Activated CD4-positive, alpha-beta T cell treated with anti-CD3 and anti-CD28 coated beads for 36 hours (primary cell): ENCODE measurements around the gene PCNX2. TPM values are rescaled to one million over a fixed set of nuclear protein-coding genes. Genes with fewer than 3 reads are reported as not detected.

ENCODE experiments used
- ATAC-seq: fragments of 200-7000 bp; cut with Tn5 transposase; one replicate; pipeline ENCODE4 v1.10.0; 2021; ENCODE audit warnings: mild to moderate bottlenecking, moderate library complexity
- CTCF ChIA-PET: fragments of 350-600 bp; sonication (Branson Sonifier 250); formaldehyde crosslinking; loops from one replicate; lab custom pipeline; 2021; ENCODE audit warnings: antibody characterized with exemption; lab: Charles Lee
- POLR2A ChIA-PET: fragments of 350-600 bp; sonication (Branson Sonifier 250); formaldehyde crosslinking; loops from one replicate; lab custom pipeline; 2021; ENCODE audit warnings: antibody characterized with exemption, inconsistent platforms; lab: Charles Lee
- DNase-seq: peaks from one replicate; pipeline ENCODE4 v3.0.0-alpha.2; 2020
- H3K27ac Mint-ChIP-seq: one replicate; pipeline ENCODE4 v1.8.0; 2021; ENCODE audit warnings: mixed read lengths
- H3K27me3 Mint-ChIP-seq: one replicate; pipeline ENCODE4 v1.8.0; 2021; ENCODE audit warnings: mixed read lengths
- H3K36me3 Mint-ChIP-seq: one replicate; pipeline ENCODE4 v1.8.0; 2021; ENCODE audit warnings: low read depth, mixed read lengths
- H3K4me1 Mint-ChIP-seq: one replicate; pipeline ENCODE4 v1.8.0; 2021; ENCODE audit warnings: mixed read lengths
- H3K4me3 Mint-ChIP-seq: one replicate; pipeline ENCODE4 v1.8.0; 2021; ENCODE audit warnings: mild to moderate bottlenecking, moderate library complexity, mixed read lengths
- H3K9me3 Mint-ChIP-seq: one replicate; pipeline ENCODE4 v1.8.0; 2021; ENCODE audit warnings: low read depth, mixed read lengths
- intact Hi-C, 2 experiments: fragments of 100-400 bp; cut with DNase I in 1 of 2; cut with micrococcal nuclease in 1 of 2; formaldehyde crosslinking; loops; one replicate each; pipeline versions ENCODE4 v1.14.2 to v1.15.1; 2022 to 2024; cut with DNase I, micrococcal nuclease
- total RNA-seq, 2 experiments: library from RNA; stranded (reverse); gene quantifications; one replicate each; pipeline ENCODE4 v1.2.3, GENCODE V29; 2021

PCNX2 gene
- total RNA-seq, 2 experiments from 2014 or later = 14.7 to 18.1 TPM

- ChIA-PET CTCF (interaction anchor here (0.5 kb wide), 1 partner anchor 73 kb away, joined by 3 read pairs; no protein-coding TSS in a partner anchor), POLR2A (no interaction called here)
- H3K9me3 Mint-ChIP-seq = no peaks in the 10 kb centered on the region
- H3K4me1 Mint-ChIP-seq = peaks cover 37% of the 10 kb centered on the region
- H3K4me3 Mint-ChIP-seq = no peak overlapping the region
- no peak for DNase-seq
- peaks cover 35% of the 10 kb centered on the region for H3K36me3 Mint-ChIP-seq
- H3K27ac Mint-ChIP-seq = no peak overlapping the region
- intact Hi-C loops = no loop called here
- peak; percentile 66 for ATAC-seq
- no peaks in the 10 kb centered on the region for H3K27me3 Mint-ChIP-seq
Measured at GRCh38 chr1:232965124-232965911, 330.2 kb downstream of the PCNX2 start.

GRCh38 chr1:232964601-232965000 lies 330.9 kb downstream of the PCNX2 start:
- ChIA-PET CTCF (interaction anchor here (0.5 to 0.6 kb wide), 2 partner anchors 72 to 162 kb away, joined by 3 read pairs; no protein-coding TSS in a partner anchor), POLR2A (no interaction called here)
- intact Hi-C loops = no loop called here
- ATAC-seq = no peak
- no peak overlapping the region for H3K27ac Mint-ChIP-seq
- H3K36me3 Mint-ChIP-seq = peaks cover 31% of the 10 kb centered on the region
- no peaks in the 10 kb centered on the region for H3K9me3 Mint-ChIP-seq
- H3K4me1 Mint-ChIP-seq = peaks cover 37% of the 10 kb centered on the region
- no peaks in the 10 kb centered on the region for H3K27me3 Mint-ChIP-seq
- H3K4me3 Mint-ChIP-seq = no peak overlapping the region
- no peak for DNase-seq

- intact Hi-C loops = no loop called here
- Mint-ChIP-seq H3K27ac (no peak overlapping the region), H3K36me3 (peaks cover 35% of the 10 kb centered on the region), H3K4me1 (peaks cover 34% of the 10 kb centered on the region), H3K4me3 (no peak overlapping the region), H3K9me3 (peaks cover 5% of the 10 kb centered on the region), H3K27me3 (no peaks in the 10 kb centered on the region)
- ATAC-seq (no peak), DNase-seq (no peak)
- ChIA-PET POLR2A (no interaction called here), CTCF (interaction anchor here (0.6 to 1.6 kb wide), 3 partner anchors 10 to 35 kb away, joined by 3 to 5 read pairs (median 3); no protein-coding TSS in a partner anchor)
Measured at GRCh38 chr1:232962761-232963745, 332.5 kb downstream of the PCNX2 start.

- ChIA-PET POLR2A (no interaction called here), CTCF (no interaction called here)
- Mint-ChIP-seq H3K27ac (no peak overlapping the region), H3K9me3 (peaks cover 5% of the 10 kb centered on the region), H3K4me3 (no peak overlapping the region), H3K27me3 (no peaks in the 10 kb centered on the region), H3K4me1 (peaks cover 21% of the 10 kb centered on the region), H3K36me3 (peaks cover 50% of the 10 kb centered on the region)
- ATAC-seq (no peak), DNase-seq (no peak)
- intact Hi-C loops = loop anchor here in 1 of 2 experiments (10.0 kb wide), 1 partner anchor 1417 kb away; the partner anchor contains the start of gene COA6
Measured at GRCh38 chr1:232958067-232958466, 337.5 kb downstream of the PCNX2 start.

- peaks cover 45% of the 10 kb centered on the region for H3K36me3 Mint-ChIP-seq
Measured at GRCh38 chr1:232956081-232956480, 339.4 kb downstream of the PCNX2 start.

GRCh38 chr1:232954594-232955365 lies 340.7 kb downstream of the PCNX2 start:
- Mint-ChIP-seq H3K36me3 (peaks cover 39% of the 10 kb centered on the region), H3K27ac (no peak overlapping the region), H3K9me3 (peaks cover 5% of the 10 kb centered on the region), H3K4me3 (no peak overlapping the region), H3K4me1 (peaks cover 27% of the 10 kb centered on the region), H3K27me3 (no peaks in the 10 kb centered on the region)
- intact Hi-C loops = loop anchor here (5.0 to 10.0 kb wide), 2 partner anchors 322 to 1420 kb away; partner anchors contain the start of genes COA6 (in 1 of the 2) and SIPA1L2 (in 1 of the 2)
- CTCF ChIA-PET = interaction anchor here (1.1 kb wide), 1 partner anchor 12 kb away, joined by 4 read pairs; no protein-coding TSS in a partner anchor
- ATAC-seq (no peak), DNase-seq (no peak)
- POLR2A ChIA-PET = no interaction called here

More at GRCh38 chr1:232956081-232956480, 339.4 kb downstream of the PCNX2 start:
- POLR2A ChIA-PET = no interaction called here
- intact Hi-C loops = loop anchor here in 1 of 2 experiments (10.0 kb wide), 1 partner anchor 1419 kb away; the partner anchor contains the start of gene COA6
- CTCF ChIA-PET = no interaction called here
- DNase-seq = no peak
- Mint-ChIP-seq H3K4me3 (no peak overlapping the region), H3K27ac (no peak overlapping the region), H3K4me1 (peaks cover 26% of the 10 kb centered on the region), H3K9me3 (peaks cover 5% of the 10 kb centered on the region), H3K27me3 (no peaks in the 10 kb centered on the region)
- ATAC-seq = no peak

GRCh38 chr1:232952514-232953499 lies 342.7 kb downstream of the PCNX2 start:
- H3K36me3 Mint-ChIP-seq = peaks cover 21% of the 10 kb centered on the region
- peaks cover 35% of the 10 kb centered on the region for H3K4me1 Mint-ChIP-seq
- intact Hi-C loops = loop anchor here (5.0 to 10.0 kb wide), 2 partner anchors 321 to 1422 kb away; partner anchors contain the start of genes COA6 (in 1 of the 2) and SIPA1L2 (in 1 of the 2)
- H3K9me3 Mint-ChIP-seq = no peaks in the 10 kb centered on the region
- H3K27ac Mint-ChIP-seq = no peak overlapping the region
- no peak for ATAC-seq
- peak overlapping the region; percentile 90 for H3K4me3 Mint-ChIP-seq
- ChIA-PET CTCF (interaction anchor here (0.6 to 1.8 kb wide), 9 partner anchors 10 to 415 kb away, joined by 3 to 5 read pairs (median 3); partner anchors contain the start of gene MAP10), POLR2A (no interaction called here)
- peak; percentile 48 for DNase-seq
- H3K27me3 Mint-ChIP-seq = no peaks in the 10 kb centered on the region

GRCh38 chr1:232951605-232952004 lies 343.9 kb downstream of the PCNX2 start:
- Mint-ChIP-seq H3K4me1 (peaks cover 35% of the 10 kb centered on the region), H3K9me3 (no peaks in the 10 kb centered on the region), H3K36me3 (peaks cover 12% of the 10 kb centered on the region), H3K27me3 (no peaks in the 10 kb centered on the region), H3K4me3 (peak overlapping the region; percentile 90), H3K27ac (no peak overlapping the region)
- ChIA-PET CTCF (interaction anchor here (0.7 to 1.7 kb wide), 4 partner anchors 15 to 397 kb away, joined by 3 to 5 read pairs (median 4); partner anchors contain the start of gene MAP10), POLR2A (interaction anchor here (0.7 kb wide), 1 partner anchor 27 kb away, joined by 6 read pairs; no protein-coding TSS in a partner anchor)
- intact Hi-C loops = loop anchor here (2.0 to 10.0 kb wide), 3 partner anchors 29 to 1423 kb away; partner anchors contain the start of genes COA6 (in 1 of the 2) and SIPA1L2 (in 1 of the 2)
- ATAC-seq (no peak), DNase-seq (no peak)

GRCh38 chr1:232951180-232951579 lies 344.3 kb downstream of the PCNX2 start:
- no peaks in the 10 kb centered on the region for H3K9me3 Mint-ChIP-seq
- H3K27me3 Mint-ChIP-seq = no peaks in the 10 kb centered on the region
- intact Hi-C loops = loop anchor here (2.0 to 10.0 kb wide), 3 partner anchors 28 to 1424 kb away; partner anchors contain the start of genes COA6 (in 1 of the 2) and SIPA1L2 (in 1 of the 2)
- DNase-seq (peak; percentile 41), ATAC-seq (peak; percentile 36)
- H3K4me1 Mint-ChIP-seq = peaks cover 35% of the 10 kb centered on the region
- H3K36me3 Mint-ChIP-seq = peaks cover 9% of the 10 kb centered on the region
- CTCF ChIA-PET = interaction anchor here (1.3 to 1.7 kb wide), 3 partner anchors 15 to 146 kb away, joined by 3 to 4 read pairs (median 3); partner anchors contain the start of gene MAP10
- peak overlapping the region; percentile 90 for H3K4me3 Mint-ChIP-seq
- POLR2A ChIA-PET = no interaction called here
- peak overlapping the region; percentile 95 for H3K27ac Mint-ChIP-seq
